Measurements from ENCODE around the gene OR5H6.

OR5H6 gene

DNA sequence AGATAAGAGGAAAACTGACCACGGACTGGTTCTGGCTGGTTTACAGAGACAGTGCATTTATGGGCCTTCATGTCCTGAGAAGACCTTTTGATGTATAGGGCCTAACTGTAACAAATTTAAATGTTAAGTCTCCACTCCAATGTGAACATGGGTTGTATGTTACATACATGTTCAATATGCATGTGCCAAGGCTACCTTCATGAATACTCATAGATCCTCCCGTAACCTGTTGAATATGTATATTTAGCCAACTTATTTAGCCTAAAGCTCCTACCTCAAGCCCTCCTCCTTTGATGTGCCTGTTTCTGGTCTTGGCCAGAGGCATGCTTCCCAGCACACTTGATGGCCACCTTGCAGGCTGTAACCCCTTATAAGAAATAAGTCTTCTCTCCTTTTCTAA is 18.2 kb downstream of the OR5H6 start, which contains the start of gene OR5H2:
Gene OR5H2, plus strand, starts transcription at position 301 of the 400 bp plus-strand sequence. CDS start 398 bp downstream, outside the sequence.
- Histone ChIP-seq H3K27me3 (ENCODE audit: insufficient read depth, insufficient read length) (no peaks in the 10 kb centered on the region), H3K9ac (ENCODE audit: insufficient read length, low read depth) (no peak within 1 kb of the TSS), H3K4me1 (ENCODE audit: insufficient read depth, insufficient read length) (no peaks in the 10 kb centered on the region), H3K36me3 (ENCODE audit: insufficient read depth, insufficient read length, low read length) (no peaks in the 10 kb centered on the region), H3K9me3 (ENCODE audit: insufficient read depth, low read length) (no peaks in the 10 kb centered on the region), H3K4me3 (ENCODE audit: insufficient read length, low read depth) (no peak within 1 kb of the TSS)
- no peak for DNase-seq (ENCODE audit: low read depth, low spot score)
- TF ChIP-seq SUZ12 (IDR thresholded peaks at IDR 0.05; ENCODE audit: extremely low read depth, insufficient read depth, insufficient read length) (no peak), ZNF274 (IDR thresholded peaks at IDR 0.05; ENCODE audit: low read depth, low read length) (no peak), YY1 (IDR thresholded peaks at IDR 0.05; ENCODE audit: insufficient read depth, insufficient read length) (no peak)

DNA sequence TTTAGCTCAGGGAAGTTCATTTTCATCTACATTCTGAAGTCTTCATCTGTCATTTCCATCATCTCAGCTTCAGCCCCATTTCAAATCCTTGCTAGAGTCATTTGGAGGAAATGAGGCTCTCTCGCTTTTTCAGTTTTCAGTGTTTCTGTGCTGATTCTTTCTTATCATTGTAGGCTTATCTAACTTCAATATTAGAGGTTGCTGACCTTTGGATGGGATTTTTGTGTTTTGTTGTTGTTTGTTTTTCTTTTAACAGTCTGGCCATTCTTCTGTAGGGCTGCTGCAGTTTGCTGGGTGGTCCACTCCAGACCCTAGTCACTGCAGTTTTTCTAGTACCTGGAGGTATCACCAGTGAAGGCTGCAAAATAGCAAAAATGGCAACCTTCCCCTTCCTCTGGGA is 26.9 kb downstream of the OR5H6 start:
- no peak overlapping the region for H3K4me3 ChIP-seq (ENCODE audit: insufficient read length, low read depth)
- no peaks in the 10 kb centered on the region for H3K9me3 ChIP-seq (ENCODE audit: insufficient read depth, low read length)
- H3K9ac ChIP-seq (ENCODE audit: insufficient read length, low read depth) = no peak overlapping the region
- H3K27me3 ChIP-seq (ENCODE audit: insufficient read depth, insufficient read length) = no peaks in the 10 kb centered on the region
- no peaks in the 10 kb centered on the region for H3K36me3 ChIP-seq (ENCODE audit: insufficient read depth, insufficient read length, low read length)
- TF ChIP-seq SUZ12 (IDR thresholded peaks at IDR 0.05; ENCODE audit: extremely low read depth, insufficient read depth, insufficient read length) = no peak
- TF ChIP-seq ZNF274 (IDR thresholded peaks at IDR 0.05; ENCODE audit: low read depth, low read length) = no peak
- TF ChIP-seq YY1 (IDR thresholded peaks at IDR 0.05; ENCODE audit: insufficient read depth, insufficient read length) = no peak
- no peaks in the 10 kb centered on the region for H3K4me1 ChIP-seq (ENCODE audit: insufficient read depth, insufficient read length)
- no peak for DNase-seq (ENCODE audit: low read depth, low spot score)

DNA sequence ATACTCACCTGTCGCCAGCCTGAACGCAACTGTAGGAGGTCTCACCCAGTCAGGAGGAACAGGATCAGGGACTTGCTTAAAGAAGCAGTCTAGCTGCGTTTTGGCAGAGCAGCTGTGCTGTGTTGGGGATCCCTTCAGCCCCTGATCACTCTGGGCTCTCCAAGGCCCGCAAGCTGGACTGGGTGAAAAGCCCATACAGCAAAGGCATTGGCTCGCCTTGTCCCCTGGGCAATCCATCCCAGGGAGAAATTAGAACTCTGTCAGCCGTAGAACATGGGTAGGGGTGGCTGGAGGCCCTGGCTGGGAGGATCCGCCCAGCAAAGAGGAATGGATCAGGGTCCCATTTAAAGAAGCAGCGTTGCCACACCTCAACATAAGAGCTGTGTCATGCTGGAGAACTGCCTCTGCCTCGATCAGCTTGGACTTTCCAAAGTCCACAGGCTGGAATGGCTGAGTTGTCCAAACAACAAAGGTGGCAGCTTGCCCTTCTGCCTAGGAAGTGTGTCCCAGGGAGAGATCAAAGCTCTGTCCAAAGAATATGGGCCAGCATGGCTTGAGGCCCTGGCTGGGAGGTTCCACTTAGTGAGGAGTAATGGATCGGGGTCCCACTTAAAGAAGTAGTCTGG is 27.4 kb downstream of the OR5H6 start:
- Histone ChIP-seq H3K9ac (ENCODE audit: insufficient read length, low read depth) (no peak overlapping the region), H3K4me3 (ENCODE audit: insufficient read length, low read depth) (no peak overlapping the region), H3K36me3 (ENCODE audit: insufficient read depth, insufficient read length, low read length) (no peaks in the 10 kb centered on the region), H3K9me3 (ENCODE audit: insufficient read depth, low read length) (no peaks in the 10 kb centered on the region), H3K27me3 (ENCODE audit: insufficient read depth, insufficient read length) (no peaks in the 10 kb centered on the region), H3K4me1 (ENCODE audit: insufficient read depth, insufficient read length) (peaks cover 3% of the 10 kb centered on the region)
- no peak for TF ChIP-seq YY1 (IDR thresholded peaks at IDR 0.05; ENCODE audit: insufficient read depth, insufficient read length)
- no peak for TF ChIP-seq ZNF274 (IDR thresholded peaks at IDR 0.05; ENCODE audit: low read depth, low read length)
- no peak for TF ChIP-seq SUZ12 (IDR thresholded peaks at IDR 0.05; ENCODE audit: extremely low read depth, insufficient read depth, insufficient read length)
- DNase-seq (ENCODE audit: low read depth, low spot score) = no peak
